ENCODE results near the gene SGSM2.

GRCh38 chr17:2415081-2415480 is 77.8 kb downstream of the SGSM2 start:
- TF ChIP-seq GABPA (IDR thresholded peaks at IDR 0.05; ENCODE audit: borderline replicate concordance, insufficient read depth, low read length) (no peak), MAFK (IDR thresholded peaks at IDR 0.05; ENCODE audit: low read depth, low read length) (no peak), EP300 (IDR thresholded peaks at IDR 0.05; ENCODE audit: borderline replicate concordance in 1 of 2, low read depth in 2 of 2, low read length in 2 of 2) (no peak)

Measured in H1 (cell line).